Fibroblast of the conjunctiva (primary cell): ENCODE measurements around the gene BCAS1.

Experiments
- DNase-seq: peaks from one replicate; pipeline ENCODE4 v3.0.0-alpha.2; 2010; ENCODE audit warnings: low read depth

Gene BCAS1

DNA sequence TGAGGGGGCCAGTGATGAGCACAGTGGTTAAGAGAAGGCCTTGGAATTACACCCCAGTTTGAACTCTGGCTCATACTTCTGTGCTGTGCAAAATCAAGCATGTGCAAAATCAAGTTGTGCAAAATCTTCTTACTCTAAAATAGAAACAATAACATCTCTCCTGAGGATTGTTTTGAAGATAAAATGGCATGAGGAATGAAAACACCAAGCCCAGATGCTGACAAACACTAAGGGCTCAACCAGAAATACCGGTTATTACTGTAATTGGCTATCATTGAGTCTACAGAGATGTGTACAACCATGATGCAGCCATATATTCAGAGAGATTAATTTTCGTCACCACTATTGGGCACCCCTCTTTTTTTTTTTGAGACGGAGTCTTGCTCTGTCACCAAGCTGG lies 5.9 kb upstream of the BCAS1 start:
- DNase-seq: no peak

GRCh38 chr20:54075322-54075721 lies 4.9 kb upstream of the BCAS1 start:
- DNase-seq: no peak

- DNase-seq: no peak
Measured at GRCh38 chr20:54074511-54074910, 4.1 kb upstream of the BCAS1 start.

DNA sequence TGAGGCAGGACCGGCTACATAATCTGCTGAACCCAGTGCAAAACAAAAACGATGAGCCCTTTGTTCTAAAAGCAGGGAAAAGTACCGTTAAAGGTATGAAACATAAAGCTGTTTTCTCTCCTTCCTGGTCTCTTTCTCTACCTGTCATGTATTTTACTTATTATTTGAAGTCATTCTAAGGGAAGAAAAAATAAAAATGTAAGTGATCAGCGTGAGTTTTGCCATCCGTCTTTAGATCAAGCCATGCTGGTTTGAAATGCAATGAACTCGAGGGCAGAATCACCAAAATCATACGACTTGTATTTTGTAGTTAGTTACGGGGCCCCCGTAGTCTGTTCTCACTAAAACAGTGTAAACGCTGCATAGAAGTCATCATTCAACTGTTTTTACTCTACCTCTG lies 2.9 kb upstream of the BCAS1 start:
- no peak for DNase-seq

DNA sequence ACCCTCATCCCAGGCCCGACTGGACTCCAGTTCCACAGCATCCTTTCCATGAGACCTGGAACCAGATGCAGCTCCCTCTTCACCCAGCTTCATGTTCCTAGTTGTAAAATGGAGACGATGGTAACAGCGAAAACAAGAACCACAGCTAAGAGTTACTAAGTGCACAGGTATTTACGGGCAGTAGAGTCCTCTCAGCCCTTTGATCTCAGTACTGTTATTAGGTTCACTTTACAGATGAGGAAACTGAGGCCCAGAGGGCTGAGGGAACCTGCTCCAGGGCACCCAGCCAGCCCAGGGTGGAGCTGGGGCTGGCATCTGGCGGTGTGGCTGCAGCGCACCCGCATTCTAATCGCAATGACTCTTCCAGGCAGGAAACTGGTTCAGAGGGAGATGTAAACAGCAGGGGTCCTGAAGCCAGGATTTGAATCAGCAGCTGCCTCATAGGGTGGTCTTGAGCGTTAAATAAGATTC lies 858 bp downstream of the BCAS1 start:
- no peak for DNase-seq

GRCh38 chr20:54068966-54069365 lies 1.4 kb downstream of the BCAS1 start:
- DNase-seq: no peak

DNA sequence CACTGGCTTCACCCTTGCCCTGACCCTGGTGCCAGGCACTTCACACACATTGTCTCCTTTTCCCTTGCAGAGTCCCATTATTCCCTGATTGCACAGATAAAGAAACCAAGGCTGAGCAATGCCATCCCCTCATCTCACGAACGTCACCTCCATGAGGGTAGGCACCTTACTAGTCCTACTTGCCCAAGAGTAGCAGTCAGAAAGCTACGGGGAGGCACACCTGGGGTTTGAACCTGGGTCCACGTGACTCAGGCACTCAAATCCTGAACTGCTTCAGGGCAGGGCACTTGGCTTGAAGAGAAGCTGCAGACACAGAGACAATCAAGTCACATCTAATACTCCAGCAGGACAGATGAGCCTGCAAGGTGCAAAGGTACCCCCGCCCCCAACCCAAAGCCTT lies 1.9 kb downstream of the BCAS1 start:
- DNase-seq: no peak

DNA sequence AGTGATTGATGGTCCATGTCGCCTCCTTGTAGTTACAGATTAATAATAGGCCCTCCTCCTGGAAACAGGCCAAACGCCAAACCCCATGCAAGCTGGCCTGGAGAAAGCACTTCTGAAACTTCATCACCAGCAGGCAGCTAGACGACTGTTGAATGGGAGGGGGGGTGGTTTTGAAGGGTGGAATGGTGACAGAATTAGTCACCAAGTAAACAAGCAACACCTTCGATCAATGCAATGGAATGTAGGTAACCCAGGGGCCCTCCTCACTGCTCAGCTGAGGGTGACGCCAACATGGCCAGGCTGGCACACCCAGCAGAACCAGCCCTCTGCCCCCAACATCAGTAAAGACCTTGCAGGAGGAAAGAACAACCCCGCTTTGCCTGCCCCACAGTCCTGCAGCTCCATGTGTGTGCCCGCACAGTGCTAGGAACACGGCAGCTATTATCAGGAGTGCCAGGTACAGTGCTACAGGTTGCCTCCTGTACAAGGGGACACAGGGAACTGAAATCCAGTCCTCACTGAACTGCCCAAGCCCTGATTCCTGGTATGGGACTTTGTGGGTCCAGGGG lies 2.7 kb downstream of the BCAS1 start:
- DNase-seq: no peak

- no peak for DNase-seq
Measured at GRCh38 chr20:54065601-54066038, 4.8 kb downstream of the BCAS1 start.

GRCh38 chr20:54064939-54065338 lies 5.5 kb downstream of the BCAS1 start:
- DNase-seq: no peak

DNA sequence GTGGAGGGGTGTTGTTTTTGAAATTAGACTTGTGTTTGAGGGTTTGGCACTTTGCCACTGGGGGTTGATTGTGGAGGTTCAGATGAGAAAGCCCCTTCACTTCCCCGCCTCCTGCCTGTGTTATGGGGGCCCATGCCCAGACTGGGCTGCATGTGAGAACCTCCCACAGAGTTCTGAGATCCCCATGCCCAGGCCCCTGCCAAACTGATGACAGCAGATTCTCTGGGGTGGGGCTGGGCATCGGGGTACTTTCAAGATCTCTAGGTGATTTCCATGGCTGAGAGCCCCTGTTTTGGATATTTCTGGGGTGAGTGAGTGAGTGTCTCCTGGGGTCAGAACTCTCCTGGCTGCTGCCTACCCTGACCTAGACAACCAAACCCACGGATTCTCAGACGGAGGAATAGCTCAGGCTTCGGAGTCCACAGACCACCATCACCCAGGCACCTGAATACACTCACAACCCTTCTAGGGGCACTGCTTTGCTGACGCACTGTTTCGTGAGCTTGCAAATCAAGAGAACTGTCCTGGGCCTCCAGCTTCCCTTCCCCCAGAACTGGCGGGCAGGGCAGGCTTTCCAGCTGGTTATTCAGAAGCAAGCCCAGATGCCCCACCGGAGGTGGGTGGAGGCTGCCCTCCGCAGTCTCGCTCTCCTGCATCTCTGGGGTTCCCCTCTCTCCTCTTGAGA lies 6.3 kb downstream of the BCAS1 start:
- no peak for DNase-seq

- DNase-seq: no peak
Measured at GRCh38 chr20:54063580-54063979, 6.8 kb downstream of the BCAS1 start.

- peak; percentile 53 for DNase-seq
Measured at GRCh38 chr20:54062812-54063280, 7.5 kb downstream of the BCAS1 start.

GRCh38 chr20:54061101-54061881 lies 9.1 kb downstream of the BCAS1 start:
- no peak for DNase-seq

DNA sequence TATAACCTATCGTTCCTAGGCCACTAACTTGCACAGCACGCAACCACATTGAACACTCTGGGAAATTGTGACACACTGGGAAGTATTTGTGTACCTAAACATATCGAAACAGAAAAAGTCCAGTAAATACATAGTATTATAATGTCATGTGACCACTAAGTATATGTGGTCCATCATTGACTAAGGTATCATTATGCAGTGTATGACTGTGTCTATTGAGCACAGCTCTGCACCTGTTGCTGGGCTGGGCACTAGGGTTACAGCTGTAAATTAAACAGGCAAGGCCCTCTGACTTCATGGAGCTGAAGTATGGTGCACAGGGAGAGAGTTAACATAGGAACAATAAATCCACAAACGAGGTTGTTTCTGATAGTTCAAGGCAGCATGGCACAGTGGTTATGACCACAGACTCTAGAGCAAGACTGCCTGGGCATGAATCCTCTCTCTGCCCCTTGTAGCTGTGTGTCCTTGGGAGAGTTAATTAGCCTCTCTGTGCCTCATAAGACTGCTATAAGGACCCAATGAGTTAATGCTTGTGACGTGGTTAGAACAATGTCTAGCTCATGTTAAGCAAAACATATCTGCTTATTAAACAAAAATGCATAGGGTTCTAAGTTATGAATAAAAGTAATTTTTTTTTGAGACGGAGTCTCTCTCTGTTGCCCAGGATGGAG lies 10.6 kb downstream of the BCAS1 start:
- no peak for DNase-seq

DNA sequence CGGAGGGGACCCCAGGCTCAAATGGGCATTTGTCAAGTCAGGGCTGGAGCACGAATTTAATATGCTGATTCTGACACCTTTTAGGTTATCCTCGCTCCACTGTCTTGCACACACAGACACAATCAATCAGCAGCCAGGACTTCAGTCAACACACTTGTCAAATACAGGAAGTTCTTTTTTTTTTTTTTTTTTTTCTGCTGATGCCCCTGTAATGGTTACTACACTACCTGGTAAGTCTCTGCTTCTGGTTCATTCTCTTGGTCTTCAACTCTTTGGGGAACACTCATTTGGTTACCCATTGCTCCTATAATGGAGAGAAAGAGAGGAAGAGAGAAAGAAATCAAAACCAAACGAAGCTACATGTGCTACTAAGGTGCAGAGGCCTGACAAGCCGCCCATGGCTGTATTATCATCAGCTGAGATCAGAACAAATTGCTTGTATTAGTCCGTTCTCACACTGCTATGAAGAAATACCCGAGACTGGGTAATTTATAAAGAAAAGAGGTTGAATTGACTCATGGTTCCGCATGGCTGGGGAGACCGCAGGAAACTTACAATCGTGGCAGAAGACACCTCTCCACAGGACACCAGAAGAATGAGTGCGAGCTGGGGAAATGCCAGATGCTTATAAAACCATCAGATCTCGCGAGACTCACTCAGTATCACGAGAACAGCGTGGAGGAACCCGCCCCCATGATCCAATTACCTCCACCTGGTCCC lies 11.8 kb downstream of the BCAS1 start:
- no peak for DNase-seq

DNA sequence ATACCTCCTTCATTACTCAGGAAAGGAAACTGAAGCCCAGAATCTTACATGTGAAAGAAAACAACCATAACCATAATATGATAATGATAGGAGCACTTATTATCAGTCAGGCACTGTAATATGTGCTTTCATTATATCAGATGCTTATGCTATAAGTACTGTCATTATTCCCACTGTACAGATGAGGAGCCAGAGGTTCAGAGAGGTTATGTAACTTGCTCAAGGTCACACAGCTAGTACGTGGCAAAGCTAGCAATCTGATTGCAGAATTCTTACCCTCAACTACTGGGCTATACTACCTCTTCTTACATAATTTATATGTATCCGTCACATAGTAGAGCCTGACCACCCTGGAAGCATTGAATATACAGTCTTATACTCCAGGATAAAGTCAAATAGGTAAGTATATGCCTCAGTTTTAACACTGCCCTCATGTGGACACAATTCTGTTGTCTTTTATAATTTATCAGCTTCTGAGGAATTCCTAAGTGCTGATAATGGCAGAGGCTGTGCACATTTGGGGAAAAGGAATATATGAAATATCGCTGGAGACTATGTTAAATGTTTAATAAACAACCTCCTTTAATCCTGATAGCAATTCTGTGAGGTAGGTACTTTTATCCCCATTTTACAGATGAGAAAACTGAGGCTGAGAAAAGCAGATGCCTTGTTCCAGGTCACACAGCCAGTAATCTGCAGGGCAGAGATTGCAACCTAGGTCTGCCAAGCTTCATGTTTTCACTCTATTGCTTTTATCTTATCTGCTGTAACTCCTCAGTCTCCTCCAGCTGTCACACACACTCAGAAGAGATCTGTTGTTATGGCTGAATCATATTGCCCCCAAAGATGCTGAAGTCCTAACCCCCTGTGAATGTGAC lies 13.4 kb downstream of the BCAS1 start:
- DNase-seq: no peak

DNA sequence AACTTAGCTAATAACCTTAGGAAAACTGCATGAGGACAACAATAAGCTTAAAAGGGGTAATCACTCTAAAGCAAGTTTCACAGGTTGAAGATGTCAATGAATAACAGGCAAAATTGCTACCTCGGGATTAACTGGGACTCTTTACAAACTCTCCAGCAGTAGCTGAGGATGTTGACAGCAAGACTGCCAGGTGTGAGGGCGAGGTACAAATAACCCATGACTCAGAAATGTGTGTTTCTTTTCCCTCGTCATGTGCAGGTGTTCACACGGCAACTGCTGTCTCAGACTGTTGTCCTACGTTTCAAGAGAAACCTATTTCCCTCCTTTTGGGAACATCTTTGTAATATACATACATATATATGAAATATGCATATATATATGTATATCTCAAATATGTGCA lies 15.9 kb downstream of the BCAS1 start:
- DNase-seq: no peak

GRCh38 chr20:54051068-54051467 lies 19.3 kb downstream of the BCAS1 start:
- DNase-seq: no peak

GRCh38 chr20:54048891-54049545 lies 21.4 kb downstream of the BCAS1 start:
- DNase-seq: no peak
